ENCODE data around the gene ATP2B3. TPM values are rescaled to one million over a fixed set of nuclear protein-coding genes. Genes with fewer than 3 reads are reported as not detected.

ATP2B3 gene
- total and polyA plus RNA-seq, 2 of the 4 experiments (the other 2 are of a cell fraction), result under 0.01 to 0.03 TPM

DNA sequence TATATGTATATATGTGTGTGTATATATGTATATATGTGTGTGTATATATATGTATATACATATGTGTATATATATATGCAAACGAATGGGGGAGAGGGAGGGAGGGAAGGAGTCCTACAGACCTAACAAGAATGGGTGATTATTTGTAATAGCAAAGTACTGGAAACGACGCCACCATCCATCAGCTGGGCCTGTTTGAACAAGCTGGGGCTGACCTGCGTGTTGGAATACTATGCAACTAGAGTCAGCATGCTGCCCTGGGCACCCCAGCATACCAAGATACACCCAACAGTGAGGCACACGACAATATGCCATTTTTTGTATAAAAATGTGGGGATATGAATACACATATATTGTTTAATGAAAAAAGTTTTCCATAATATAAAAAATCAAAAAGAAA is 103.1 kb downstream of the ATP2B3 start:
- Histone ChIP-seq H3K23ac (ENCODE audit: low read depth, low read length) (no peak overlapping the region), H3K18ac (ENCODE audit: low read depth, low read length) (no peak overlapping the region), H3K4me3 (ENCODE audit: insufficient read depth, low read depth, low read length) (no peak overlapping the region), H4K5ac (ENCODE audit: low read depth, low read length) (no peak overlapping the region), H2BK20ac (ENCODE audit: low read depth, low read length) (no peak overlapping the region), H4K91ac (ENCODE audit: insufficient read depth, low read depth, low read length) (no peak overlapping the region), H3K27me3 (ENCODE audit: control insufficient read depth, insufficient read depth, low read length) (peaks cover 20% of the 10 kb centered on the region), H3K79me1 (ENCODE audit: low read depth in 1 of 2, low read length in 2 of 2) (no peaks in the 10 kb centered on the region), H3K9me1 (ENCODE audit: insufficient read depth, low read length) (no peaks in the 10 kb centered on the region), H2BK15ac (ENCODE audit: low read depth, low read length) (no peak overlapping the region), H2AFZ (replicated peaks; ENCODE audit: low read length, poor library complexity) (no peak overlapping the region), H3K9me3 (ENCODE audit: control insufficient read depth, insufficient read depth, low read length) (no peaks in the 10 kb centered on the region; the same call in 1 of the 2 replicates), H3K14ac (replicated peaks; ENCODE audit: low read depth, low read length) (no peak overlapping the region), H2AK5ac (ENCODE audit: low read depth, low read length) (no peak overlapping the region), H3K9ac (ENCODE audit: low read depth, low read length) (no peak overlapping the region), H3K4ac (ENCODE audit: low read depth, low read length) (no peak overlapping the region), H2AK9ac (replicated peaks; ENCODE audit: low read depth, low read length, poor library complexity) (no peak overlapping the region), H4K20me1 (ENCODE audit: insufficient read depth, low read length) (no peaks in the 10 kb centered on the region), H3K27ac (ENCODE audit: insufficient read depth, low read length) (no peak overlapping the region), H3K4me2 (ENCODE audit: low read depth, low read length) (no peak overlapping the region), H3K4me1 (ENCODE audit: control insufficient read depth, insufficient read depth, low read length) (no peaks in the 10 kb centered on the region), H3K56ac (ENCODE audit: extremely low read depth, insufficient read depth, low read length) (no peak overlapping the region), H4K8ac (ENCODE audit: low read depth in 2 of 2, low read length in 2 of 2) (no peak overlapping the region), H2BK5ac (ENCODE audit: low read depth, low read length, poor library complexity, severe bottlenecking) (no peak overlapping the region), H2BK120ac (ENCODE audit: low read depth, low read length) (no peak overlapping the region), H3K36me3 (ENCODE audit: control insufficient read depth, insufficient read depth, low read length) (no peaks in the 10 kb centered on the region)
- TF ChIP-seq BHLHE40 (IDR thresholded peaks at IDR 0.05; ENCODE audit: low read depth, low read length), result no peak
- no peak for TF ChIP-seq RAD21 (IDR thresholded peaks at IDR 0.05; ENCODE audit: low read length)
- TF ChIP-seq RCOR1 (IDR thresholded peaks at IDR 0.05; ENCODE audit: insufficient replicate concordance, low read length), result no peak
- TF ChIP-seq, protein P1, sequence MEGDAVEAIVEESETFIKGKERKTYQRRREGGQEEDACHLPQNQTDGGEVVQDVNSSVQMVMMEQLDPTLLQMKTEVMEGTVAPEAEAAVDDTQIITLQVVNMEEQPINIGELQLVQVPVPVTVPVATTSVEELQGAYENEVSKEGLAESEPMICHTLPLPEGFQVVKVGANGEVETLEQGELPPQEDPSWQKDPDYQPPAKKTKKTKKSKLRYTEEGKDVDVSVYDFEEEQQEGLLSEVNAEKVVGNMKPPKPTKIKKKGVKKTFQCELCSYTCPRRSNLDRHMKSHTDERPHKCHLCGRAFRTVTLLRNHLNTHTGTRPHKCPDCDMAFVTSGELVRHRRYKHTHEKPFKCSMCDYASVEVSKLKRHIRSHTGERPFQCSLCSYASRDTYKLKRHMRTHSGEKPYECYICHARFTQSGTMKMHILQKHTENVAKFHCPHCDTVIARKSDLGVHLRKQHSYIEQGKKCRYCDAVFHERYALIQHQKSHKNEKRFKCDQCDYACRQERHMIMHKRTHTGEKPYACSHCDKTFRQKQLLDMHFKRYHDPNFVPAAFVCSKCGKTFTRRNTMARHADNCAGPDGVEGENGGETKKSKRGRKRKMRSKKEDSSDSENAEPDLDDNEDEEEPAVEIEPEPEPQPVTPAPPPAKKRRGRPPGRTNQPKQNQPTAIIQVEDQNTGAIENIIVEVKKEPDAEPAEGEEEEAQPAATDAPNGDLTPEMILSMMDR (conservative IDR thresholded peaks at IDR 0.05; ENCODE audit: low read depth, low read length), result no peak
- TF ChIP-seq RFX5 (IDR thresholded peaks at IDR 0.05; ENCODE audit: low read depth, low read length), result no peak
- no peak for TF ChIP-seq MAZ (IDR thresholded peaks at IDR 0.05; ENCODE audit: borderline replicate concordance, low read depth, low read length)
- TF ChIP-seq, protein P2, sequence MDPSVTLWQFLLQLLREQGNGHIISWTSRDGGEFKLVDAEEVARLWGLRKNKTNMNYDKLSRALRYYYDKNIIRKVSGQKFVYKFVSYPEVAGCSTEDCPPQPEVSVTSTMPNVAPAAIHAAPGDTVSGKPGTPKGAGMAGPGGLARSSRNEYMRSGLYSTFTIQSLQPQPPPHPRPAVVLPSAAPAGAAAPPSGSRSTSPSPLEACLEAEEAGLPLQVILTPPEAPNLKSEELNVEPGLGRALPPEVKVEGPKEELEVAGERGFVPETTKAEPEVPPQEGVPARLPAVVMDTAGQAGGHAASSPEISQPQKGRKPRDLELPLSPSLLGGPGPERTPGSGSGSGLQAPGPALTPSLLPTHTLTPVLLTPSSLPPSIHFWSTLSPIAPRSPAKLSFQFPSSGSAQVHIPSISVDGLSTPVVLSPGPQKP (IDR thresholded peaks at IDR 0.05; ENCODE audit: borderline replicate concordance, low read depth, low read length), result no peak
- TF ChIP-seq CEBPB (IDR thresholded peaks at IDR 0.05; ENCODE audit: low read depth, low read length), result no peak
- no peak for TF ChIP-seq NFE2L2 (IDR thresholded peaks at IDR 0.05; ENCODE audit: low read depth, low read length)
- TF ChIP-seq, protein P3, sequence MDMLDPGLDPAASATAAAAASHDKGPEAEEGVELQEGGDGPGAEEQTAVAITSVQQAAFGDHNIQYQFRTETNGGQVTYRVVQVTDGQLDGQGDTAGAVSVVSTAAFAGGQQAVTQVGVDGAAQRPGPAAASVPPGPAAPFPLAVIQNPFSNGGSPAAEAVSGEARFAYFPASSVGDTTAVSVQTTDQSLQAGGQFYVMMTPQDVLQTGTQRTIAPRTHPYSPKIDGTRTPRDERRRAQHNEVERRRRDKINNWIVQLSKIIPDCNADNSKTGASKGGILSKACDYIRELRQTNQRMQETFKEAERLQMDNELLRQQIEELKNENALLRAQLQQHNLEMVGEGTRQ (IDR thresholded peaks at IDR 0.05; ENCODE audit: low read depth, low read length), result no peak
- TF ChIP-seq CHD1 (IDR thresholded peaks at IDR 0.05; ENCODE audit: low read depth, low read length), result no peak
- no peak for TF ChIP-seq MAFK (IDR thresholded peaks at IDR 0.05; ENCODE audit: low read depth, low read length)
- no peak for TF ChIP-seq FOS (IDR thresholded peaks at IDR 0.05; ENCODE audit: low read depth, low read length)
- TF ChIP-seq MXI1 (IDR thresholded peaks at IDR 0.05; ENCODE audit: borderline replicate concordance, low read depth, low read length), result no peak
- no peak for TF ChIP-seq POLR2A (IDR thresholded peaks at IDR 0.05; ENCODE audit: low read depth, low read length)
- TF ChIP-seq SMC3 (IDR thresholded peaks at IDR 0.05; ENCODE audit: low read depth, low read length), result no peak
- ATAC-seq (ENCODE audit: low read depth), result no peak
- no CpG with 5 or more reads among the region's 5 CpGs for WGBS, 2 experiments (ENCODE audit: extremely low coverage in 2 of 2, insufficient read length in 1 of 2)
- ChIA-PET CTCF (no interaction called here), POLR2A (ENCODE audit: unreplicated experiment) (no interaction called here)
- in situ Hi-C loops (cut with MboI; ENCODE audit: low sequenced_read_pairs), result no loop called here
- DNase-seq, result no peak
- dilution Hi-C loops (cut with HindIII; ENCODE audit: low sequenced_read_pairs, unreplicated experiment), result no loop called here
- intact Hi-C loops (cut with micrococcal nuclease), result no loop called here
- no TSS peak for BruUV-seq (replicated peaks)
